HepG2 (cell line): Measurements from ENCODE around the gene F9. TPM values are rescaled to one million over a fixed set of nuclear protein-coding genes. Genes with fewer than 3 reads are reported as not detected.

Source experiments
- ATAC-seq: fragments of 200-7000 bp; cut with Tn5 transposase; 3 replicates; pipeline ENCODE4 v1.9.1; 2020; ENCODE audit warnings: mild to moderate bottlenecking, moderate library complexity
- BruUV-seq: library from RNA; stranded (reverse); fragments of 400-500 nt; replicated peaks from 2 replicates; lab custom pipeline; 2021; lab: Mats Ljungman, UMichigan
- CTCF ChIA-PET: fragments of 300-600 bp; formaldehyde crosslinking; extraction: SDS; loops from one replicate; lab custom pipeline; 2021; ENCODE audit warnings: low total read pairs, inconsistent platforms, low intra/inter-chr PET ratio; lab: Yijun Ruan, JAX
- POLR2A ChIA-PET: fragments of 350-600 bp; sonication (Branson Sonifier 250); formaldehyde crosslinking; loops from one replicate; lab custom pipeline; 2020; ENCODE audit warnings: antibody characterized with exemption, inconsistent platforms; lab: Yijun Ruan, JAX
- DNase-seq: peaks from one replicate; pipeline ENCODE4 v3.0.0-alpha.2; 2015; ENCODE audit warnings: low spot score
- FAIRE-seq: peaks from 3 replicates; lab custom pipeline; 2011; peaks lifted over from hg19 to GRCh38; lab: Jason Lieb, UNC
- H2AFZ ChIP-seq: one replicate; pipeline ENCODE4 v1.6.1; 2011; ENCODE audit warnings: low read length, inconsistent platforms
- H3K27ac ChIP-seq: fragments of 300-600 bp; 3 replicates; pipeline ENCODE4 v1.8.0; 2011; ENCODE audit warnings: mixed run types, mild to moderate bottlenecking, mixed read lengths, low read length, inconsistent platforms; ENCODE audit not compliant: insufficient read depth; ENCODE audit errors: extremely low read length
- H3K27me3 ChIP-seq, 2 experiments: fragments of 200-600 bp in 1 of 2; 2 replicates in 1 of 2; 3 replicates in 1 of 2; pipeline versions ENCODE4 v1.6.0 to v1.8.0; 2011; ENCODE audit warnings: low read length in 2 of 2, mild to moderate bottlenecking in 2 of 2, moderate library complexity in 2 of 2, inconsistent platforms in 1 of 2; ENCODE audit not compliant: insufficient read depth in 2 of 2, control insufficient read depth in 1 of 2
- H3K36me3 ChIP-seq, 2 experiments: fragments of 200-600 bp in 1 of 2; replicated peaks in 1 of 2; 2 replicates in 1 of 2; 3 replicates in 1 of 2; pipeline versions ENCODE4 v1.5.1 to v1.8.0; 2011; ENCODE audit warnings: low read length in 2 of 2, inconsistent platforms in 1 of 2; ENCODE audit not compliant: insufficient read depth in 2 of 2, control insufficient read depth in 1 of 2
- H3K4me1 ChIP-seq: 2 replicates; pipeline ENCODE4 v1.5.1; 2012; ENCODE audit warnings: low read length, inconsistent platforms; ENCODE audit not compliant: insufficient read depth
- H3K4me2 ChIP-seq: 2 replicates; pipeline ENCODE4 v1.6.0; 2011; ENCODE audit warnings: low read depth, low read length, inconsistent platforms
- H3K4me3 ChIP-seq, 3 experiments: fragments of 200-600 bp in 1 of 3; sonication (generic), shearing (Covaris generic) in 1 of 3; replicated peaks in 1 of 3; 2 replicates each; pipeline ENCODE4 v1.5.1; 2011 to 2016; ENCODE audit warnings: low read length in 3 of 3, inconsistent platforms in 2 of 3, low read depth in 2 of 3, mild to moderate bottlenecking in 2 of 3, control low read depth in 1 of 3, mixed read lengths in 1 of 3; ENCODE audit not compliant: insufficient read depth in 1 of 3
- H3K79me2 ChIP-seq: one replicate; pipeline ENCODE4 v1.6.1; 2011; ENCODE audit warnings: low read length, inconsistent platforms; ENCODE audit not compliant: insufficient read depth
- H3K9ac ChIP-seq: 2 replicates; pipeline ENCODE4 v1.6.0; 2011; ENCODE audit warnings: mild to moderate bottlenecking, low read depth, low read length, inconsistent platforms; ENCODE audit not compliant: insufficient read depth
- H3K9me3 ChIP-seq: 2 replicates; pipeline ENCODE4 v1.5.1; 2012; ENCODE audit warnings: mild to moderate bottlenecking, low read length
- H4K20me1 ChIP-seq: 2 replicates; pipeline ENCODE4 v1.6.0; 2011; ENCODE audit warnings: inconsistent platforms, mild to moderate bottlenecking, low read length, moderate library complexity; ENCODE audit not compliant: insufficient read depth
- BCLAF1 ChIP-seq: fragments of 450-650 bp; IDR thresholded peaks from 2 replicates; pipeline ENCODE4 v1.6.1; 2017; ENCODE audit warnings: mild to moderate bottlenecking
- CEBPB ChIP-seq: IDR thresholded peaks from 2 replicates; pipeline ENCODE4 v1.6.1; 2011; ENCODE audit warnings: low read depth, low read length, improper control_type of control experiment, borderline replicate concordance
- CTCF ChIP-seq: sonication (generic); formaldehyde crosslinking; IDR thresholded peaks from 2 replicates; pipeline ENCODE4 v1.5.0; 2020; ENCODE audit warnings: mild to moderate bottlenecking, missing genetic modification reagents, moderate library complexity
- ESRRA ChIP-seq: sonication (generic); formaldehyde crosslinking; IDR thresholded peaks from 2 replicates; pipeline ENCODE4 v1.5.1; 2020; ENCODE audit warnings: mild to moderate bottlenecking, low read depth, missing genetic modification reagents
- HMG20B ChIP-seq: conservative IDR thresholded peaks from 2 replicates; pipeline ENCODE4 v1.6.1; 2016; ENCODE audit warnings: missing genetic modification reagents, missing compliant biosample characterization
- IKZF4 ChIP-seq: sonication (generic); formaldehyde crosslinking; IDR thresholded peaks from 2 replicates; pipeline ENCODE4 v1.5.1; 2020; ENCODE audit warnings: borderline replicate concordance, mild to moderate bottlenecking, low read depth, missing genetic modification reagents; ENCODE audit errors: not compliant biosample characterization
- NONO ChIP-seq, 2 experiments: fragments of 450-650 bp in 1 of 2; sonication (generic) in 1 of 2; formaldehyde crosslinking in 1 of 2; IDR thresholded peaks in 1 of 2; conservative IDR thresholded peaks in 1 of 2; 2 replicates each; pipeline versions ENCODE4 v1.6.1 to v1.8.0; 2017 to 2022; ENCODE audit warnings: mild to moderate bottlenecking in 1 of 2, missing genetic modification reagents in 1 of 2, moderate library complexity in 1 of 2
- PHF8 ChIP-seq: sonication (generic); formaldehyde crosslinking; IDR thresholded peaks from 2 replicates; pipeline ENCODE4 v1.5.0; 2020; ENCODE audit warnings: missing genetic modification reagents
- SMC3 ChIP-seq: IDR thresholded peaks from 2 replicates; pipeline ENCODE4 v1.6.1; 2011; ENCODE audit warnings: low read length, improper control_type of control experiment
- SSRP1 ChIP-seq: IDR thresholded peaks from 2 replicates; pipeline ENCODE4 v1.6.1; 2016; ENCODE audit warnings: control low read depth
- STAG1 ChIP-seq: sonication (generic); formaldehyde crosslinking; IDR thresholded peaks from 2 replicates; pipeline ENCODE4 v1.4.0; 2020; ENCODE audit warnings: missing genetic modification reagents
- ZNF607 ChIP-seq: sonication (generic); formaldehyde crosslinking; IDR thresholded peaks from 2 replicates; pipeline ENCODE4 v1.5.1; 2020; ENCODE audit warnings: missing genetic modification reagents, mild to moderate bottlenecking, borderline replicate concordance
- WGBS: methylation state at CpG from one replicate; pipeline ENCODE4 v1.1.6; 2017; ENCODE audit warnings: low lambda C conversion rate; 5-methylcytosine and 5-hydroxymethylcytosine counted together
- in situ Hi-C: cut with HindIII; loops from 2 replicates; pipeline ENCODE4 v1.10.0; 2017; ENCODE audit warnings: low pct_unique_long_range_greater_than_20kb; ENCODE audit not compliant: extremely low pct_ligation_motif_present
- intact Hi-C: fragments of 100-400 bp; cut with micrococcal nuclease; formaldehyde crosslinking; loops from one replicate; pipeline ENCODE4 v1.10.0; 2022; ENCODE audit not compliant: unreplicated experiment
- polyA plus RNA-seq, 8 experiments: library from polyadenylated mRNA; depleted of rRNA in 3 of 8; stranded (reverse) in 7 of 8; unstranded in 1 of 8; fragments of >200 nt; fragmentation: Illumina TruSeq in 4 of 8; extraction: Trizol in 4 of 8; gene quantifications; 2 replicates each; pipeline versions ENCODE4 v1.2.1 to v1.2.3, GENCODE V29; 2011 to 2016; ENCODE audit warnings: low read depth in 4 of 8, missing spikeins in 1 of 8, mixed read lengths in 1 of 8; ENCODE audit not compliant: insufficient read depth in 1 of 8
- total RNA-seq, 5 experiments: library from RNA; depleted of rRNA; stranded (reverse); fragments of >200 nt; fragmentation: Illumina TruSeq; extraction: Trizol; gene quantifications; 2 replicates each; pipeline ENCODE4 v1.2.3, GENCODE V29; 2016; ENCODE audit warnings: low read depth in 1 of 5
- TF ChIP-seq, protein P1 (sequence below): sonication (generic); formaldehyde crosslinking; IDR thresholded peaks from 2 replicates; pipeline ENCODE4 v1.8.0; 2022; ENCODE audit warnings: mild to moderate bottlenecking, missing genetic modification reagents, borderline replicate concordance

Gene F9
- total and polyA plus RNA-seq, 2 of the 13 experiments (the other 11 are each of a cell fraction or from before 2014, with no cell fraction given), result not detected

DNA sequence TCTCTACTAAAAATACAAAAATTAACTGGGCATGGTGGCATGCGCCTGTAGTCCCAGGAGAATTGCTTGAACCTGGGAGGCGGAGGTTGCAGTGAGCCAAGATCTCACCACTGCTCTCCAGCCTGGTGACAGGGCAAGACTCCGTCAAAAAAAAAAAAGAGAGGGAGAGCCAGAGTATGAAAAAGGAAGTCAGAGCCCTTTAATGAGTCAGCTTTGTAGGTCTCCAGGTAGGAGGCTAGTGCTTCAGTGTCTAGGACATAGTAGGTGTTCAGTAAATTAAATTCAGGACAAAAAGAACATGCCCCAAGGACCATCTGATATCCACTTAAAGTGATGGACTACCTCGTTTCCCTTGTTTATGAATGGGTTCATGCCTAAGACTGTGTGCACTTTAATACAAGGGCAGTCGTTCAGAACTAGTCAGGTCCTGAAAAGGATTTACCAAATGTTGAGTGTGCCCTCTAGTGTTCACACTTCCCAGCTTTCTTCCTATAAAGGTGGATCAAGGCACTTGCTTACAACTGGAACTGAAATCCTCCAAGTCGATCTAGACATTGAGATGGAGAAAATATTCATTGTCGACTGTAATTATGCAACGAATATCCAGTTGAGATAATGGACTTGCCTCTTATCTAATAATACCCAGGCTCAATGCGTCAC, 29.0 kb downstream of the F9 start:
- Histone ChIP-seq H3K27ac (no peak overlapping the region), H4K20me1 (no peaks in the 10 kb centered on the region), H3K9ac (no peak overlapping the region), H3K36me3 (no peaks in the 10 kb centered on the region), H3K4me1 (no peaks in the 10 kb centered on the region), H3K4me2 (no peak overlapping the region), H3K27me3 (no peaks in the 10 kb centered on the region), H3K9me3 (no peaks in the 10 kb centered on the region), H2AFZ (no peak overlapping the region), H3K4me3 (no peak overlapping the region), H3K79me2 (no peaks in the 10 kb centered on the region)
- ChIA-PET POLR2A (no interaction called here), CTCF (interaction anchor here (1.5 to 2.1 kb wide), 2 partner anchors 433 to 784 kb away, joined by 3 to 7 read pairs; no protein-coding TSS in a partner anchor)
- intact Hi-C loops (loop anchor here (1.0 kb wide), 1 partner anchor 433 kb away; no protein-coding TSS in a partner anchor), in situ Hi-C loops (loop anchor here (10.0 kb wide), 1 partner anchor 785 kb away; no protein-coding TSS in a partner anchor)
- FAIRE-seq (peak; percentile 72), DNase-seq (peak; percentile 36), ATAC-seq (peak; percentile 71)
- TF ChIP-seq STAG1 (CRISPR knock-in tag) (peak; percentile 71), SSRP1 (CRISPR knock-in tag) (no peak), BCLAF1 (no peak), CTCF (CRISPR knock-in tag) (peak; percentile 58), ZNF607 (no peak), SMC3 (peak; percentile 7; the same call in 1 of the 2 replicates), ESRRA (CRISPR knock-in tag) (no peak), CEBPB (no peak), PHF8 (no peak), NONO (IDR thresholded peaks at IDR 0.05) (no peak), NONO (CRISPR knock-in tag; conservative IDR thresholded peaks at IDR 0.05) (no peak), HMG20B (CRISPR knock-in tag) (no peak), IKZF4 (no peak)
- TF ChIP-seq, protein P1, sequence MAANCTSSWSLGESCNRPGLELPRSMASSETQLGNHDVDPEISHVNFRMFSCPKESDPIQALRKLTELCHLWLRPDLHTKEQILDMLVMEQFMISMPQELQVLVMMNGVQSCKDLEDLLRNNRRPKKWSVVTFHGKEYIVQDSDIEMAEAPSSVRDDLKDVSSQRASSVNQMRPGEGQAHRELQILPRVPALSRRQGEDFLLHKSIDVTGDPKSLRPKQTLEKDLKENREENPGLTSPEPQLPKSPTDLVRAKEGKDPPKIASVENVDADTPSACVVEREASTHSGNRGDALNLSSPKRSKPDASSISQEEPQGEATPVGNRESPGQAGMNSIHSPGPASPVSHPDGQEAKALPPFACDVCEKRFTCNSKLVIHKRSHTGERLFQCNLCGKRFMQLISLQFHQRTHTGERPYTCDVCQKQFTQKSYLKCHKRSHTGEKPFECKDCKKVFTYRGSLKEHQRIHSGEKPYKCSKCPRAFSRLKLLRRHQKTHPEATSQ (CRISPR knock-in tag), result no peak
- 39% methylated on average over 7 of the region's 9 CpGs for WGBS
- BruUV-seq, result no TSS peak
